HFFc6 (cell line): ENCODE measurements around the gene ZMYND10. TPM values are rescaled to one million over a fixed set of nuclear protein-coding genes. Genes with fewer than 3 reads are reported as not detected.

ENCODE experiments used
- DNase-seq: peaks from one replicate; pipeline ENCODE4 v3.0.0-alpha.2; 2018
- H3K27ac Mint-ChIP-seq: 2 replicates; pipeline ENCODE4 v1.8.0; 2020; ENCODE audit warnings: mild to moderate bottlenecking, mixed read lengths
- H3K27me3 Mint-ChIP-seq: 2 replicates; pipeline ENCODE4 v1.8.0; 2021; ENCODE audit warnings: mild to moderate bottlenecking, moderate library complexity, mixed read lengths; ENCODE audit not compliant: insufficient read depth
- H3K36me3 Mint-ChIP-seq: 2 replicates; pipeline ENCODE4 v1.8.0; 2021; ENCODE audit warnings: low read depth, mixed read lengths
- H3K4me1 Mint-ChIP-seq: 2 replicates; pipeline ENCODE4 v1.8.0; 2020; ENCODE audit warnings: low read depth, mixed read lengths
- H3K4me3 Mint-ChIP-seq: 2 replicates; pipeline ENCODE4 v1.8.0; 2020; ENCODE audit warnings: mild to moderate bottlenecking, moderate library complexity, mixed read lengths
- H3K9me3 Mint-ChIP-seq: 2 replicates; pipeline ENCODE4 v1.8.0; 2020; ENCODE audit warnings: mild to moderate bottlenecking, mixed read lengths
- CTCF ChIP-seq: fragments of 200-600 bp; sonication (generic); IDR thresholded peaks from 2 replicates; pipeline ENCODE4 v1.5.0; 2021; ENCODE audit warnings: antibody characterized with exemption, mild to moderate bottlenecking
- total RNA-seq, 6 experiments: library from RNA; stranded (reverse); fragmentation: NEBNext Ultra II Directional; extraction: Animal tissue kit (Norgen Biotek cat#: 25700); gene quantifications; 2 replicates in 1 of 6; 3 replicates in 5 of 6; pipeline ENCODE4 v1.2.3, GENCODE V29; 2021

Gene ZMYND10
- total RNA-seq, 6 experiments from 2014 or later: 0.78 to 1.3 (median 0.83) TPM; not detected in 1

- peak; percentile 62 for TF ChIP-seq CTCF
Measured at GRCh38 chr3:50298836-50299637, 46.5 kb downstream of the ZMYND10 start, which contains the start of the genes HYAL3 and NAA80. Gene HYAL3, minus strand, starts transcription at chr3:50299405. Its CDS starts 3,803 bp downstream, at chr3:50295602. Gene NAA80, minus strand, starts transcription at chr3:50299405. Its CDS starts 1,942 bp downstream, at chr3:50297463.

GRCh38 chr3:50297896-50298725 lies 47.4 kb downstream of the ZMYND10 start:
- peaks cover 21% of the 10 kb centered on the region for H3K4me1 Mint-ChIP-seq
- H3K36me3 Mint-ChIP-seq: no peaks in the 10 kb centered on the region
- peak overlapping the region; percentile 94 for H3K4me3 Mint-ChIP-seq
- peak; percentile 61 for TF ChIP-seq CTCF
- H3K27me3 Mint-ChIP-seq: no peaks in the 10 kb centered on the region; the same call in 1 of the 2 replicates
- no peaks in the 10 kb centered on the region for H3K9me3 Mint-ChIP-seq
- no peak for DNase-seq
- H3K27ac Mint-ChIP-seq: peak overlapping the region; percentile 29

More at GRCh38 chr3:50298836-50299637, 46.5 kb downstream of the ZMYND10 start, which contains the start of the genes HYAL3 and NAA80:
- H3K27me3 Mint-ChIP-seq: no peaks in the 10 kb centered on the region; the same call in 1 of the 2 replicates
- H3K27ac Mint-ChIP-seq: peak within 1 kb of the TSS; percentile 92
- peaks cover 17% of the 10 kb centered on the region for H3K4me1 Mint-ChIP-seq
- peak; percentile 99 for DNase-seq
- H3K4me3 Mint-ChIP-seq: peak within 1 kb of the TSS; percentile 94
- no peaks in the 10 kb centered on the region for H3K9me3 Mint-ChIP-seq
- no peaks in the 10 kb centered on the region for H3K36me3 Mint-ChIP-seq

- Mint-ChIP-seq H3K27me3 (peaks cover 1% of the 10 kb centered on the region; the same call in 1 of the 2 replicates), H3K27ac (no peak overlapping the region), H3K4me1 (peaks cover 28% of the 10 kb centered on the region), H3K9me3 (no peaks in the 10 kb centered on the region), H3K36me3 (no peaks in the 10 kb centered on the region), H3K4me3 (no peak overlapping the region)
- no peak for DNase-seq
- no peak for TF ChIP-seq CTCF
Measured at GRCh38 chr3:50297384-50297775, 48.2 kb downstream of the ZMYND10 start.

GRCh38 chr3:50296721-50297383 lies 48.7 kb downstream of the ZMYND10 start:
- TF ChIP-seq CTCF: no peak
- DNase-seq: no peak
- no peaks in the 10 kb centered on the region for H3K36me3 Mint-ChIP-seq
- H3K9me3 Mint-ChIP-seq: no peaks in the 10 kb centered on the region
- H3K4me1 Mint-ChIP-seq: peaks cover 30% of the 10 kb centered on the region
- peaks cover 1% of the 10 kb centered on the region; the same call in 1 of the 2 replicates for H3K27me3 Mint-ChIP-seq
- no peak overlapping the region for H3K27ac Mint-ChIP-seq
- no peak overlapping the region for H3K4me3 Mint-ChIP-seq
